ENCODE data around the gene NSG2.

The NSG2 gene

GRCh38 chr5:174151599-174152181 is 106.2 kb downstream of the NSG2 start:
- DNase-seq (ENCODE audit: low spot score) = no peak

- DNase-seq (ENCODE audit: low spot score) = no peak
Measured at GRCh38 chr5:174154559-174154958, 109.1 kb downstream of the NSG2 start.

GRCh38 chr5:174155281-174155680 is 109.8 kb downstream of the NSG2 start:
- no peak for DNase-seq (ENCODE audit: low spot score)

- DNase-seq (ENCODE audit: low spot score) = no peak
Measured at GRCh38 chr5:174155706-174156105, 110.2 kb downstream of the NSG2 start.

GRCh38 chr5:174157048-174157447 is 111.5 kb downstream of the NSG2 start:
- DNase-seq (ENCODE audit: low spot score) = no peak
